Pons (tissue), 1 donor: ENCODE results near the gene TDRD5.

Experiments used
- DNase-seq: peaks from one replicate; pipeline ENCODE4 v3.0.0-alpha.2; 2016; ENCODE audit warnings: low spot score

The TDRD5 gene, protein sequence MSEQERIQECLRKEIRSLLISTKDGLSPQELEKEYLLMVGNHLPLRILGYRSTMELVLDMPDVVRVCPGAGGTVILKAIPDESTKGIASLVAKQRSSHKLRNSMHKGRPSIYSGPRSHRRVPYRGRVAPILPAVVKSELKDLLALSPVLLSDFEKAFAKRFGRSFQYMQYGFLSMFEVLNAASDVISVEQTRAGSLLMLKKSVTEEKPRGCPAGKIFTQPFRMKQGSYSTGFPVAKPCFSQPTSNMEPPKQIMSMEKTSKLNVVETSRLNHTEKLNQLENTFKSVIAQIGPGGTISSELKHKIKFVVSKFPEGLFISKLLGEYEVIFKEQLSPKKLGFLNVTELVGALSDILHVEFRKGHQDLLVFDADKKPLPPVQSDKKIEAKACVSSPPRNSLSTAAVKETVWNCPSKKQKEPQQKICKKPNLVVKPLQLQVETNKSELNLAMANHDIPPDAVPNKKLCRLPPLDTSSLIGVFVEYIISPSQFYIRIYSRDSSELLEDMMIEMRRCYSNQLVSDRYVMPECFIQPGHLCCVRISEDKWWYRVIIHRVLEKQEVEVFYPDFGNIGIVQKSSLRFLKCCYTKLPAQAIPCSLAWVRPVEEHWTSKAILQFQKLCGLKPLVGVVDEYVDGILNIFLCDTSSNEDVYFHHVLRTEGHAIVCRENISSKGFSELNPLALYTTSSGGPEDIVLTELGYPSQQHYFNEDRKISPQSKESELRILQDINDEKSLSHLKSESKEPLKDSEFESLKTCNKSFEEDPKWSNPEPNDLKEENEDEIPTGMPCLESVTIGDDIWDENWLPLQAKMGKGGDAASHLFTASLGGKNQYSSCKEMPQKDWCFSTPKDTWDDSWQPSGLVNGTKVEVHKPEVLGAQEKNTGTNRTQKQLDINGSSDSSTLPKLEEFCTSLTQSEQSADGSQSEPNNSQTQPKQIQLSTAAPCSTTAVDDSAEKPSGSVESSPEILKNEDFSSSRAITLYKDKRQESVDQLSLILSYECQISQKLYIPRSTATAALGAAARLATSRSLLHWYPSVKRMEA

DNA sequence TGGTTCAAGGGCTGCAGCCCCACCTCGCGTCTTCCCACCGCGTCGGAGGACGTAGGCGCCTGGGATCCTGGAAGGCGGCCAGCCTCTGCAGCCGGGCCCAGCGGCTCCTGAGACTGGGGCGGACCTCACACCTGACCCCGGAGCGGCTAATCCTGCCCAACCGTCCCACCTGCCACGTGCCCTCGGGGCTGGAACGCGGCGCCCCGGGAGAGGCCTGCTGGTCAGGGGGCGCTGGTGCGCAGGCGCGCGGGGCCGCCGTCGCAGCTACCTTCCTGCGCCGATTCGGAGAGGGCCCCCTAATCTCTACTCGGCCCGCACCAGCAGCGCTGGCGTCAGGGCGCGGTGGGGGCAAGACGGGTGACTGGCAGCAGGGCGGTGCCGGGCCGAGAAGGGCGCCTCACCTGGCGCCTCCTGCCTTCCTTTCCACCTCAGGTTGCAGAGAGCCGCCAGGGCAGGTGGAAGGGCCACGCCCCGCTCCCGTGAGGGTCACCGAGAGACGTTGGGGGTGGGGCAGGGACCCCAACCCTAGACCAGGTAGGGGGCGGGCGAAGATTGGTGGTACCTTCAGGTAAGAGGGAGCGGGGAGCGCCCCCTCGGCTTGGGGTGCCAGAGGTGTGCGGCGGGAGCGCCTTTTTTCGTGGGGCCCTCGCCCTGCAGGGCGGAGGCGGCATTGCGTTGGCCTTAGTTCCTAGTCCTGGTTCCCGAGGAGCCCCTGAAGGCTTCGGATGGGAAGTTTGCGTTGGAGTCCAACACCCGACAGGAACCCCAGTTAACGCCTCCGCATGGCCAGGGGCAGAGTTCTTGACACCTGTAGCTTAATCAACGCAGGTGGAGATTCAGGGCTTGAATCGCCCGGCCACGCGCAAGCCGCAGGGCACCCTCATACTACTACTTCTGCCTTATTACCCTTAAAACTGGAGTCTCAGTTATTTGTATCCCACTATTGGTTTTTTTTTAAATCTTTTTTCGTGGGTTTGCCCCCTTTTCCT lies at the start of gene TDRD5:
Gene TDRD5 (plus strand): TSS at position 241 of the 989 bp plus-strand sequence. CDS start 784 bp downstream, outside the sequence.
- DNase-seq, result no peak

DNA sequence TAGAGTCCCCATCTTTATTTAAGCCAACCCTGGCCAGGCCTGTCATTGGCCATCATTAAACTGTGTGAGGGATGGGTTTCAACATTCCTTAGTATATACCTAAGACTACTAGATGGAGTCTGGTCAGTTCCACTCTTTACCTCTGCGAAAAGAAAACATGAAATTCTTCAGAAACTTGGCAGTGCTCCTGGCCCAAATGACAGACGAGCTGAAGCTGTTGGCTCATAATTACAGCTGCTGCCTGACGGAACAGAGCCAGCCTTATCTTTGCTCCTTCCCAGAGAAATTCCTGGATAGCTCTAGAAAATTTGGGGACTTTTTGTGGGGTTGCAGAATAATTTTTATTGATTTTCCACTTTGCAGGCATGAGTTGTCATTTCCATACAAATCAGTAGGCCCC lies 46.3 kb upstream of the TDRD5 start:
- no peak for DNase-seq

DNA sequence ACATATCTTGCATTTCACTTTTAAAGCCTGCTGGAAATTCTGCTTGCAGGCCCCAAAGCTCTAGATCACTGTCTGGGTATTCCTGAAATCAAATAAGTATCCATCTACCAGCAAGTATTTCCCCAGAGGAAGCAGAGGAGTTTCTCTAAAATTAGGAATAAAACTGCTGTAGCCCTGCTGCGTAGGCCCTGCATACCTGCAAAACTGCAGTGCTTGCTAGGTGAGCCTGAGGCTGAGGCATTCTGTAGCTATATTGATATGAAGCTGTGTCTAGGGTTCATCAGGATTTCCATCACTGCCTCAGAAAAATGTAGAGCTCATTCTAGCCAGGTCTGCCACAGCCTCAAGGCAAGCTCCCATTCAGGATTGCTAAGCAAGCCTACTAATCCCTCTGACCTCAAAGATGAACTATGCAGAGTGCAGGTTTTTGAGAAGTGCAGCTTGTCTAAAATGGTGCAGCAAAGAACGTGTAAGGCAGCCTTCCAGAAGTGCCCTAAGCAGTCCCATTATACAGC lies 44.6 kb upstream of the TDRD5 start:
- no peak for DNase-seq

DNA sequence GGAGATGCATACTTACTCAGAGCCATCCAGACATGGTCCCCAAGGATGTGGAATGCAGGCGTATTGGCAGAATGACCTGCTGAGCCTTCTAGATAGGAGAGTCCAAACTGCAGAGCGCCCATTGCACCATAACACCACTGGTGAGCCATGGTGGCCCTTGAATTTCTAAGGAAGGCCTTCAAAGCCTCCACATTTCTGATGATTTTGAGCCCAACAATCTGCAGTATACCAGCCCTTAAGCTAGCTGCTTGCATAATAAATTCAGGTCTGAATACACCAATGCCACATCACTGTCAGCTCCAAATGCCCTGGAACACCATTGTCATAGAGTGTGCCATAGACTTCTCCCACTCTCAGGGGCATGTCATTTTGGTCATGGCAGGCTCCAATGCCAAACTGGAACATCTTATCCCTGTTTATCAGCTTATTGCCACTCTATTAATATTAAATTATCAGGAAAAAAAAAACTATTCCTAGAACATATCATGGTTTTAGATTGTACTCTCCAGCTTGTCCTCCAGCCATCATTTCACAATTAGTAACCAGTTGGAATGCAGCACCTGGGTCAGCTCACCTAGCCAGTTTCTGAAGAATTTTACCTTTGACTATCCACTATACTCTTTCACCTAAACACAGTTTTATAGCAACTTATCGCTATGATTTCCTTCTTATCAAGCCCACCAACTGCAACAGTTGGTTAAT lies 42.8 kb upstream of the TDRD5 start:
- DNase-seq, result no peak

DNA sequence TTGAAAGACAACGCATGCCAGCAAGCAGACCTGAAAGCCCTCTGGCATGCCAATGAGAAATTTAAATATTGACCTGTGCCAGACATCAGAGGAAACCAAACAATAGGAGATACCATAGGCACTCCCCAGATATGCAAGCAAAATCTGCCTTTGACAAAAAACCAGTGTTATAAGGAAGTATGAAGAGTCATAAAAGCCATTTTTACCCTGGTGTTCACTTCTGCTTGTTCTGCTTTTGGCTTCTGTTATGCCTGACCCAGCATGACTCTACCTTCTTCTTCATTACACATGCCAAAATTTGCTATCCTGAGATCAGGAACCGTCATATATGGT lies 42.3 kb upstream of the TDRD5 start:
- no peak for DNase-seq

DNA sequence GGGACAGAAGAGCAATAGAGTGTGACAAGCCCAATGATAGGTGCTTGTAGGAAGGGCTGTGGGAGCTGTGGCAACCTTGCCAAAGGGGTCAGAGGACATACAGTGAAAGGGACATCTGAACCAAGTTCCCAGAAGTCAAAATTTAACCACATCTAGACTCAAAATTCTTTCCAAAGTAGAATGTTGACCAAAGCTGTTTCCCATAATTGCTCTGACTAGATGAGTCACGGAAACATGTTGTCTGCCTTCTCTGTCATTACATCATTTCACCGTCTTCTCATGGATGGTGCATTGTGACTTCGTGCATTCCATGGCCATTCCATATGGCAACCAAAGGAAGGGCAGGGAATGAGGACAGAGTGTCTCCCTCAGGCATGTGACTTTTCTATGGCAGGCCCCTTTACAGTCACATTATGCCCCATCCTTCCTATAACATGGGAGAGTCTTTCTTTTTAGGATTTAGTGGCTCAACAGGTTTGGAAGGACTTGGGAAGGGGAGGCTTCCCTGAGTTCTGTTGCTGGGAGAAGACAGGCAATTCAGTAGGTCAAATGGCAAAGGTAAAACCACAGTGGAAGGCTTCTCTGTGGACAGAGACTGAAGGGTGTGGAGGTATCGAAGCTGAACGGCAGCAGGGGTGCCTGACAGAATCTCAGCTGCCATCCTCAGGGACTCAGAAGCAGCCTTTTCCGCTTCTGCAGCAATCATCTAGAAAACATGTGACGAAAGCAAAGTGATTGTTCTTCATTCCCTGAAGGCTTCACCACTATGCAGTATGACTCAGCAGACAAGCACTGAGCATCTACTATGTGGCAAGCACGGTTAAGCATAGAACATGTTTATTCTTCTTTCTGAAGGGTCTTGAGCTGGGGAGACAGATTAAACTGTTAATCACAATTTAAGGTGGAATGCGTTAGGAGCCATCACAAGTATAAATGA lies 40.6 kb upstream of the TDRD5 start:
- DNase-seq, result no peak

DNA sequence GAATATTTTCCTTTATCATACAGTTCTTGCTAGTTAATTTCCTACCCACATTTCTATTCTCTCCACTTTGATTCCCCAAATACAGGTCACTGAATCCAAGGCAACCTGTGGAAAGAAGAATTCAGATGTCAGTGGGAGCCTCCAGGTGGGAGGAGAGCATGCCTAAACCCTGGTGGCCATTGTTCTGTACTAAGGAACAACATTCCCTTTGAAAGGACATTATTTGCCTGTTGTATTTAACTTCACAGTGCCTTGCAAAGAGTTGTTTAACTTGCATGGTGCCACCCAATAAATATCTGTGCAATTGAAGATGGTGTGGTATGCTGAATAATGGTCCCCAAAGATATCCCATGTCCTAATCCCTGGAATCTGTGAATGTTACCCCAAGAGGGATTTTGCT lies 37.2 kb upstream of the TDRD5 start:
- DNase-seq, result no peak

DNA sequence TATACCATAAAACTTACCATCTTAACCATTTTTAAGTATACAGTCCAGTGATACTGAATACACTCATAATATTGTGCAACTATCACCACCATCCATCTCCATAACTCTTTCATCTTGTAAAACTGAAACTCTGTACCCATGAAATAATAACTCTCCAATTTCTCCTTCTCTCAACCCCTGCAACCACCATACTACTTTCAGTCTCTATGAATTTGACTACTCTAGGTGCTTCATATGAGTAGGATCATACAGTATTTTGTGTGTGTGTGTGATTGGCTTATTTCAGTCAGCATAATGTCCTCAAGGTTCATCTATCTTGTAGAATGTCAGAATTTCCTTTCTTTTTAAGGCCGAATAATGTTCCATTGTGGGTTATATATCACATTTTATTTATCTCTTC lies 33.6 kb upstream of the TDRD5 start:
- DNase-seq, result no peak

DNA sequence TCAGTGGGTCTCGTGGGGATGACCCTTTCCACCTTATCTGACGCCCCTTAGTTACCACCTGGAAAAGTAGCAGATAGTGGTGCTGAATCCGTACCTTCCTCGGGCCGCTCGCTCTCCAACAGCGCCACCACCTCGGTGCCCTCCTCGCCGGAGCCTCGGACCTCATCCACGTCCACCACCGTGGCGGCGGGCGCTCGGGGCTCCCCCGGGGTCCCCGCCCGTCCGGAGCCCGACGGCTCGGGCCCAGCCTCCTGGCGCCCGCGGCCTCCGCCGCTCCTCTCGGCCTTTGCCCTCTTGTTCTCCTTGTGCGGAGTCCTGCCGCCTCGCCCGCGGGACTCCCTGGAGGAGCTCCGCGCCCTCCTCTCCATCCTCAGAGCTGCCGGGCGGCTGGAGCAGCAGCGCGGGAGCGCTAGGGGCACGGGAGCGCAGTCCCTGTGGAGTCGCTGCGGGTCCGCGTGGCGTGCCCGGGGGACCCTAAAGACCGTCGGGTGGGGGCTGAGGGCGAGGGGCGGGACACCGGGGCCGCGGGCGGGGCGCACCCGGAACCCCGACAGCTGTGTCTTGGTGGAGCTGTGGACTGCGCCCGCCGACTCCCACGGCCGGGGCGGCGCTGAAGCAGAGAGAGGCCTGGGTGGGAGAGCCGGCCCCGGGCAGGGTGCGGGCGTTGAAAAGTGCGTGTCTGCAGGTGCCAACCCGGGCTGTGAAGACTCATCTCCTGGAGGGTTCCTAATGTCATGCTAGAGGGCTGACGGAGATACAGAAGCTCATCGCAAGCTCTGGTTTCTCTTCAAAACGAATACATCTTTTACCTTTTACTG lies 15.9 kb upstream of the TDRD5 start, which contains the start of gene NPHS2:
Gene NPHS2 (minus strand): TSS at position 452 of the 818 bp plus-strand sequence. CDS start 84 bp downstream, at position 368.
- no peak for DNase-seq

DNA sequence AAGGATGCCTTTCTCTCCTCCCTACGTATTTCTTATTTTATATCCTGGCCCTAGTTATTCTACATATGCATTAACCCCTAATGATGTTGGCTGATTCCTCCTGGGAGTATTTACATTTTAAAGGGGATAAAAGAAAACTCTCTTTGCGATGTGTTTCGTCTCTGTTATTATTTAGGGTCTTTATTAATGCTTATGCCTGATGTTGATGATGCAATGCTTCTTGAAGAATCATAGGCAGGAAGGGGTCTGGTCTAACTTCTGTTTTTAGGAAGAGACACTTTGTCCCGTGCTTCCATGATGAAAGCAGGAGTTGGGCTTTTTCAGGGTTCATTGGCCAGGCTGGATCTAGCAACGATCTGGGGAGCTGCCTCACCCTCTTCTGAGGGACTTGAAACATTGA lies 15.1 kb upstream of the TDRD5 start:
- DNase-seq, result no peak

DNA sequence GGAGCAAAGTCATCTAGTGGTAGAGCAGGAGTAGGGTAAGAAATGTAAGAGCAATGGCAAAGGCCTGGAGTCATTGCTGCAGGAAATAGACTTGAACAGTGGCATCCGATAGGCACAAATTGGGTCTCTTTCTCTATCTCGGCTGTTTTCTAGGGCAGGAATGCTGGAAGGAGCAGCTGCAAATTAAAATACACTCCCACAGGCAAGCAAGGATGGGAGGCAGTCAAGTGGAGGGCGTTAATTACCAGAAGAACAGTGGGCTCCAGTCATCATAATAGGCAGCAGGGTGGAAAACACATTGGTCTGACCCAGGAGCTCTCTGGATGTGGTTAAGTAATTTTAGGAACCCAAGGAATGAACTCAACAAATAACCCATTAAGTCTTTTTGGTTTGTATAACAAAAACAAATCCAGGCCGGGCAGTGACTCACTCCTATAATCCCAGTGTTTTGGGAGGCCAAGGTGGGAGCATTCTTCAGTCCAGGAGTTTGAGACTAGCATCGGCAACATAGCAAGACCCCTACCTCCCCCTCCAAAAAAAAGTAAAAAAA lies 7.8 kb upstream of the TDRD5 start:
- DNase-seq, result no peak

DNA sequence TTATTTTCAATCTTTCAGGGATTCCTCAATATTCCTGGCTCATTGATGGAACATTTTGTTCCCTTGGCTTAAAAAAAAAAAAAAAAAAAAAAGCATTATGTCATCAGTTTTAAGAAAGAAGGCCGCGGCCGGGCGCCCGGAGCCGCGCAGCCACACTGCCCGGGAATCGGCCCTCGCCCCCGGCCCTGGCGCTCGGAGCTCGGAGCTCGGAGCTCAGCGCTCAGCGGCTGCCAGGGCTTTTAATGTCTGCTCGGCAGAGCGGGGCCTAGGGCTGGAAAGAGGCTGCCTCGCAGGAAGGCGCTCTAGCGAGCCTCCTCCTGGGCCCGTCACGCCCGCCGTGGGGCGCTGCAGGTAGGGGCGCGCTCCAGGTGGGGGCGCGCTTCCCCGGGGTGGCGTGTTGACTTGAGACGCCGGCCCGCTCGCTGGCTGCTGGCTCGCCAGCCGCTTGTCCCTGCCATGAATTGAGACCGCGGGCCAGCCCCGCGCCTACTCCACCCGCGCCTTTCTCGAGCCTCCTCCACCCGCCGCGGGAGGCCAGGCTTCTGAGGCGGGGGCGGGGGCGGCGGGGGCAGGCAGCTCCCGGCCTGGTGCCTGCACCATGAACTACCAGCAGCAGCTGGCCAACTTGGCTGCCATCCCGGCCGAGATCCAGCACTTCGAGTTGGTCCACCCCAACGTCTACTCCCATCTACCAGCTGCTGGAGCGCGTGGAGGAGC lies 5.4 kb upstream of the TDRD5 start:
- peak; percentile 13 for DNase-seq

DNA sequence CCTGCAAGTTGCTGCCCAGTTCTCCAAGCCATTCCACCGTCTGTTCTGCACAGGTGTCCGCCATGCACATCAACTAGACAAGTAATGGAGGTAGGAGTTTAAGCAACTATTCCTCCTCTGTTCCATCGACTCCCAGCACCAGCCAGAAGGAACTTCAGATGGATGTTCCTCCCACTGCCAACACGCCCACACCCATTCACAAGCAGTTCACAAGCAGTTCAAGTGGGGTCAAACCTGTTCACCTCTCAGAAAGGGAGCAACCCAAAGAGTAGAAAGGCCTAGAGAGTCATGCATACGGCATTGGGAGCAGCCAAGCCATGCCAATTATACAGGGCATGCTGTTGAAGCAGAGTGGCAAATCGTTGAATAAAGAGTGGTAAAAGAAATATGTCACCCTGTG lies 4.3 kb upstream of the TDRD5 start:
- DNase-seq, result no peak

DNA sequence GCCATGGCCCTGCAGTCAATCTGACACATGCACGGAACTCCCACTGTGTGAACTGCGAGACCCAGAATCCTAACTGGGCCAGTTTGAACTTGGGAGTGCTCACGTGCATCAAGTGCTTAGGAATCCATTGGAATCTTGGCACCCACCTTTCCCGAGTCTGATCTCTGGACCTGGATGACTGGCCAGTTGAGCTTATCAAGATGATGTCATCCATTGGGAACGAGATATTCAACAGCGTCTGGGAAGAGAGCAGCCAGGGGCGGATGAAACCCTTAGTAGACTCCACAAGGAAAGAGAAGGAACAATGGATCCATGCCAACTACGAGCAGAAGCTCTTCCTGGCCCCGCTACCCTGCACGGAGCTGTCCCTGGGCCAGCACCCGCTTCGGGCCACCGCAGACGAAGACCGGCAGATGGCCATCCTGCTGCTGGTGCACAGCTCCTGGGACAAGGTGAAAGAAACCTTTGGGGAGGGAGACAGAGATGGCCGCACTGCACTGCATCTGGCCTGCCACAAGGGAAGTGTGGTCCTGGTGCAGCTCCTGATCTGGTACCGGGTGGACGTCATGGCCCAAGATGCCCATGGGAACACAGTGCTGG lies 3.1 kb upstream of the TDRD5 start:
- no peak for DNase-seq

DNA sequence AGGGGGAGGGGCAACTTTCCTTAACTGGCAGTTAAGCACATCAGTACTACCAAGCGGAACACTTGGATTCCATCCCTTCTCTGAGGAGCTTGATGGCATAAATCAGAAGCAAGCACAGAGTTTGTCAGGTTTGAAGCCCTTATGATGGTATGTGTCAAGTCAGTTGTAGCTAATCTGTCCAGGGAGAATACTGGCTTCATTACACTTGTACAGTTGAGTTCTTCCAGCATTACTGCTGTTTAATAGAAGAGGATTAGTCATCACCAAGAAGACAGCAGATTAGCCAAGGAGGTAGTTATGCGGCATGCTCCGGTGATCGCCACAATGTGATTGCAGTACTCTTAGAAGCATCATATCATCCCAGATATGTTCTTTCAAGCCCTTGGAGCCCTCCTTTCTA lies 2.1 kb upstream of the TDRD5 start:
- no peak for DNase-seq

DNA sequence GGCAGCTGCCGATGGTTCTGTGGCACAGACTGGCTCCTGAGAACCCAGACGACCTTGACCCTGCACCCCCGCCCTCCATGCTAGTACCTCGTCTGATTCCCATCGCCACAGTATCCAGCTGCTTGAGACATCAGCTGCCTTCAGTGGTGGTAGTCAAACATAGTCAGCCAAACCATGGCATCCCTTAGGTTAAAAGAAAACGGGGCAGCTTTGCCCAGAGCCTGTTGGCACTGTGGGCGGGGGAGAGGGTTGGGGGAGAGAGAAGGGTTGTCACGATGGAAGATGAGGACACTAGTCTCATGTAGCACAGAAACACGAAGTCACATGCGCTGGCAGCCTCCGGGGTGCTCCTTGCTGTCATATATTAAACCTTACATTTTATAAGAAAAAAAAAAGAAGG lies 961 bp upstream of the TDRD5 start:
- DNase-seq, result no peak

DNA sequence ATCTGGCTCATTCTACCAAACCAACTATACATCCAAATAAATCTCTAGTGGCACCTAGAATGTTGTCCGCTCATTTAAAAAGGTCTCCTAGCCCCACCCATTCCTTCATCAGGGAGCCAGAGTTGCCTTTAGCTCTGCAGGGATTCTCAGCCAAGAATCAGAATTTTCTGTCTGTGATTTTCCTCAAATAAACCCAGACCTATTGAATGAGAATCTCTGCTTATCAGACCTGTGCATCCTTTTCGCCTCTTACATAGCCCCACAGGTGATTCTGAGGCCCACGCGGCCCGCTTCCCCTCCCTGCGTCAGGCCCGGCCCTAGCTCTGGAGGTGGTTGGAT lies 410 bp upstream of the TDRD5 start:
- no peak for DNase-seq

DNA sequence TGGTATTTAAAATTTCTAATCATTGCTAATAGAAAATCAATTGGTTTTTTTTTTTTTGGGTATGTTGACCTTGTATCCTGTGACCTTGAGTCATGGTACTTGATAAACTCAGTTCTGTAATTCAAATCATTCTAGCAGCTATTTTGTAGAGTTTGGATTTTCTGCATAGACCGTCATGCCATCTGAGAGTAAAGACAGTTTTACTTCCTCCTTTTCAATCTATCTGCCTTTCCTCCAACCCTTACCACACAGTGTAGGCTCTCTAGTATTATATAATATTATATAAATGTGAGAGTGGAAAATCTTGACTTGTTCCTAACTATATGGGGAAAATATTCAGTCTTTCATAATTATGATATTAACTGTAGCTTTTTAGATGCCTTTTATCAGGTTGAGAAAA lies 7.0 kb downstream of the TDRD5 start:
- no peak for DNase-seq
